GM19372 (cell line): ENCODE data around the gene DMP1.
"Not testable (repeated sequence)": the region's sequence is repeated elsewhere in the genome, so short reads cannot be mapped to it uniquely, and the experiment has no call there.

ENCODE experiments used
- ATAC-seq: cut with Tn5 transposase; IDR thresholded peaks from one replicate; pipeline ENCODE4 v1.9.1; 2021; ENCODE audit warnings: mild to moderate bottlenecking, low read depth, moderate library complexity; ENCODE audit not compliant: unreplicated experiment

DMP1 gene

GRCh38 chr4:87679449-87680169 is 29.5 kb downstream of the DMP1 start:
- ATAC-seq, result no peak

- no peak for ATAC-seq
These were observed 30.2 kb downstream of the DMP1 start for GRCh38 chr4:87680271-87680670.

GRCh38 chr4:87688316-87688715 is 38.2 kb downstream of the DMP1 start:
- ATAC-seq, result no peak

GRCh38 chr4:87690947-87691346 is 40.9 kb downstream of the DMP1 start:
- ATAC-seq, result not testable (repeated sequence)

- ATAC-seq, result not testable (repeated sequence)
These were observed 42.0 kb downstream of the DMP1 start for GRCh38 chr4:87692060-87692459.

- ATAC-seq, result no peak
These were observed 47.2 kb downstream of the DMP1 start for GRCh38 chr4:87697272-87697671.

- no peak for ATAC-seq
These were observed 47.9 kb downstream of the DMP1 start for GRCh38 chr4:87697945-87698344.

GRCh38 chr4:87698394-87698793 is 48.3 kb downstream of the DMP1 start:
- no peak for ATAC-seq

- no peak for ATAC-seq
These were observed 53.9 kb downstream of the DMP1 start for GRCh38 chr4:87704001-87704400.

- no peak for ATAC-seq
These were observed 57.3 kb downstream of the DMP1 start for GRCh38 chr4:87707279-87707918.
